PC-9 (cell line): ENCODE results near the gene TMEM88. TPM values are rescaled to one million over a fixed set of nuclear protein-coding genes. Genes with fewer than 3 reads are reported as not detected.

Experiments
- BruUV-seq: library from RNA; stranded (reverse); fragments of 400-500 nt; replicated peaks from 2 replicates; lab custom pipeline; 2021; lab: Mats Ljungman, UMichigan
- CTCF ChIA-PET: fragments of 300-600 bp; sonication (Branson Sonifier 250); formaldehyde crosslinking; loops from one replicate; lab custom pipeline; 2022; ENCODE audit warnings: antibody characterized with exemption; lab: Charles Lee
- POLR2A ChIA-PET: fragments of 300-600 bp; sonication (Branson Sonifier 250); formaldehyde crosslinking; loops from one replicate; lab custom pipeline; 2022; ENCODE audit warnings: antibody characterized with exemption; ENCODE audit not compliant: unreplicated experiment; lab: Charles Lee
- DNase-seq, 2 experiments: peaks; one replicate each; pipeline versions ENCODE4 v3.0.0 to v3.0.0-alpha.2; 2015 to 2022; ENCODE audit warnings: mixed read lengths in 1 of 2
- H2AFZ ChIP-seq: fragments of 200-600 bp; sonication (generic); 2 replicates; pipeline ENCODE4 v1.8.1; 2017; ENCODE audit warnings: antibody characterized with exemption
- H3F3A ChIP-seq: fragments of 200-600 bp; sonication (generic); 2 replicates; pipeline ENCODE4 v1.8.1; 2017; ENCODE audit warnings: antibody characterized with exemption, mild to moderate bottlenecking, low read depth; ENCODE audit not compliant: insufficient read depth
- H3K27ac ChIP-seq: fragments of 200-600 bp; sonication (generic); 2 replicates; pipeline ENCODE4 v1.6.1; 2016; ENCODE audit warnings: mixed run types
- H3K27me3 ChIP-seq: fragments of 200-600 bp; sonication (generic); 2 replicates; pipeline ENCODE4 v1.6.1; 2016; ENCODE audit warnings: low read depth, mixed run types; ENCODE audit not compliant: insufficient read depth
- H3K36me3 ChIP-seq: fragments of 200-600 bp; sonication (generic); 2 replicates; pipeline ENCODE4 v1.6.1; 2016; ENCODE audit warnings: low read depth, mixed run types
- H3K4me1 ChIP-seq: fragments of 200-600 bp; sonication (generic); replicated peaks from 2 replicates; pipeline ENCODE4 v1.6.1; 2016; ENCODE audit warnings: mixed run types; ENCODE audit not compliant: insufficient read depth
- H3K4me2 ChIP-seq: fragments of 200-600 bp; sonication (generic); 2 replicates; pipeline ENCODE4 v1.6.1; 2017; ENCODE audit warnings: mixed run types
- H3K4me3 ChIP-seq: fragments of 200-600 bp; sonication (generic); 2 replicates; pipeline ENCODE4 v1.6.1; 2016; ENCODE audit warnings: mixed run types
- H3K79me2 ChIP-seq: fragments of 200-600 bp; sonication (generic); 2 replicates; pipeline ENCODE4 v1.6.1; 2017; ENCODE audit warnings: low read depth, mixed run types
- H3K9me2 ChIP-seq: fragments of 200-600 bp; sonication (generic); 2 replicates; pipeline ENCODE4 v1.8.1; 2017; ENCODE audit warnings: mild to moderate bottlenecking; ENCODE audit not compliant: insufficient read depth
- H3K9me3 ChIP-seq: fragments of 200-600 bp; sonication (generic); 2 replicates; pipeline ENCODE4 v1.8.1; 2016; ENCODE audit warnings: low read depth; ENCODE audit not compliant: insufficient read depth
- H4K20me1 ChIP-seq: fragments of 200-600 bp; sonication (generic); 2 replicates; pipeline ENCODE4 v1.8.1; 2017; ENCODE audit not compliant: insufficient read depth
- CTCF ChIP-seq: fragments of 200-600 bp; sonication (generic); conservative IDR thresholded peaks from 2 replicates; pipeline ENCODE4 v1.6.1; 2017; ENCODE audit warnings: mixed run types, antibody characterized with exemption, mild to moderate bottlenecking, moderate library complexity
- EZH2 ChIP-seq: fragments of 200-600 bp; sonication (generic); IDR thresholded peaks from 2 replicates; pipeline ENCODE4 v1.8.0; 2017; ENCODE audit warnings: antibody characterized with exemption, low read depth
- intact Hi-C: fragments of 100-400 bp; cut with micrococcal nuclease; formaldehyde crosslinking; loops from one replicate; pipeline ENCODE4 v1.10.0; 2022; ENCODE audit not compliant: unreplicated experiment
- total RNA-seq: library from RNA; stranded (reverse); gene quantifications from 2 replicates; pipeline ENCODE4 v1.2.3, GENCODE V29; 2021

TMEM88 gene
- total RNA-seq, 1 experiment from 2014 or later = 3.1 TPM

- no peaks in the 10 kb centered on the region for H3K9me3 ChIP-seq
- H3K4me3 ChIP-seq = no peak overlapping the region
- intact Hi-C loops = no loop called here
- H2AFZ ChIP-seq = no peak overlapping the region
- H3K27me3 ChIP-seq = no peaks in the 10 kb centered on the region
- no peaks in the 10 kb centered on the region for H3K9me2 ChIP-seq
- no peaks in the 10 kb centered on the region for H3K36me3 ChIP-seq
- ChIA-PET CTCF (no interaction called here), POLR2A (interaction anchor here (0.6 kb wide), 1 partner anchor 251 kb away, joined by 5 read pairs; the partner anchor contains the start of gene SAT2)
- H3K4me2 ChIP-seq = no peak overlapping the region
- H3K27ac ChIP-seq = no peak overlapping the region
- H4K20me1 ChIP-seq = no peaks in the 10 kb centered on the region
- no peak for DNase-seq
- peaks cover 3% of the 10 kb centered on the region; the same call in 1 of the 2 replicates for H3K4me1 ChIP-seq
- H3K79me2 ChIP-seq = no peaks in the 10 kb centered on the region
- no TSS peak for BruUV-seq
- no peaks in the 10 kb centered on the region for H3F3A ChIP-seq
- TF ChIP-seq CTCF = no peak
- no peak for TF ChIP-seq EZH2
Observed at GRCh38 chr17:7878234-7878633, 23.4 kb downstream of the TMEM88 start.

DNA sequence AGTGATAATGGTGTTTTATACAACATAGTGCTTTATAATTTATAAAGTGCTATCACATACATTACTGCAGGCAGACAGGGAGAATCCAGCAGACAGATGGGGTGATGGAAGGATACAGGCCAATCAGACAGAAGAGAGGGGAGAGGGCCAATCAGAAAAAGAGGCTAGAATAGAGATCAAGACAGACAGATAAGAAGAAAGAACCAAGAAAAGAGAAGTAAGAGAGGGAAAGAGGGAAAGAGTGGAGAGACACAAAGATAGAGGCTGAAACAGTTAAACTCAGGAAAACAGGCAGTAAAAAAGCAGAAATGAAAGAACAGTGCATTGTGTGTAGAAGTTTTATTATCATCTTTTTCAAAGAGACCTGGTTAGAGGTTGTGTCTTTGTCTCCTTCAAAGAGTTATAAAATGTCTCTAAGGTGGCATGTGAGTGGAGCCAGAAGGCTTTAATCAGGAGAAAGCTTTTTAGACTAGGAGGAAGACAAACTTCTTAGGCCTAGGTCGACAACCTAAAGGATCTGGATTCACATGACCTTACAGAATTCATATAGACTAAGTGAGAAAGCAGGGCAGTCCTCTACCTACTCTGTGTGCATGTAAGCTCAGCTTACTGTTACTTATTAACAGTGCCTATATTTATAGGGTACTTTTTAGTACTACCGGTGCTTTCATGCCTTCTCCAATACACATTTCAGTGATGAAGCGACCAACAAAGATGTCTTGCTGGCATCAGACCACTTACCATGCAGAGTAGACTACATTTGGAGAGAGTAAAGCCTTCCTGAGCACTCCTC is 25.4 kb downstream of the TMEM88 start:
- H3K4me3 ChIP-seq = no peak overlapping the region
- no peaks in the 10 kb centered on the region for H3K9me3 ChIP-seq
- no peaks in the 10 kb centered on the region for H3K36me3 ChIP-seq
- TF ChIP-seq EZH2 (no peak), CTCF (no peak)
- no peak overlapping the region for H2AFZ ChIP-seq
- H3K9me2 ChIP-seq = no peaks in the 10 kb centered on the region
- H3K4me2 ChIP-seq = no peak overlapping the region
- no peaks in the 10 kb centered on the region for H3K27me3 ChIP-seq
- H3F3A ChIP-seq = no peaks in the 10 kb centered on the region
- CTCF ChIA-PET = no interaction called here
- BruUV-seq = no TSS peak
- H3K27ac ChIP-seq = no peak overlapping the region
- H3K4me1 ChIP-seq = peaks cover 10% of the 10 kb centered on the region; the same call in 1 of the 2 replicates
- POLR2A ChIA-PET = no interaction called here
- no peak for DNase-seq
- H4K20me1 ChIP-seq = no peaks in the 10 kb centered on the region
- intact Hi-C loops = loop anchor here (10.0 kb wide), 1 partner anchor 295 kb away; the partner anchor contains the start of gene MPDU1
- H3K79me2 ChIP-seq = no peaks in the 10 kb centered on the region

DNA sequence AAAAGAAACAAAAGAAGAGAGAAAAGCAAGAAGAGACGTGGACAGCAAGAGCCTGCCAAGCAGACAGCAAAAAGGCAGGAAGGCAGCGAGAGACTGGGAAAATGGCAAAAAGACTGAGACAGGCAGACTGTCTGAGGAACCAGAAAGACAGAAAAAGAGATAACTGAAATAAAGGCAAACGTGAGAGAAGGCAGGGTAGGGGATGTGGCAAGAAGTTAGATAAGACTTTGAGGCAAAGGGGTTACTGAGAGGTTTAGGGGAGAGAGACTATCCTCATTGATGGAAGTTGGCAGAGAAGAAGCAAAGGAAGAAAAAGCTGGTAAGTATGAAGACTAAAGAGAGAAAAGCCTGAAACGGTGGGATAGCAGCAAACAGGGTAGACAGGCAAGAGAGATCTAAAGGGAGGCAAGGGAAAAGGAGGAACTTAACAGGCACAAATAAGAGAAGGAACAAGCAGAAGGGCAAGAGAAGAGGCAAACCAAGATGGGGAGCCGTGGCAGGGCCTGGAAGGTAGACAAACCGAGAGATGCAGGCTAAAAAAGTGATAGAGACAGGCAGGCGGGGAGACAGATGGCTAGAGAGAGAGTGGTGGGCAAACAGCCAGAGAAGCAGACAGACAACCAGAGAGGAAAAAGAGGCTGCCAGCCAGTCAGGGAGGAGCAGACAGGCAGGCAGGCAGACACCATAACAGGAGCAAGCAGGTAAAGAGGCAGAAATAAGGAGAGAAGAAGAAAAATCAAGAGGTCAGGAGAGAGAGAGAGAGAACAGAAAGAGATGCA is 26.6 kb downstream of the TMEM88 start:
- intact Hi-C loops = loop anchor here (10.0 kb wide), 1 partner anchor 297 kb away; the partner anchor contains the start of gene MPDU1
- H3K4me3 ChIP-seq = no peak overlapping the region
- DNase-seq = no peak
- peaks cover 10% of the 10 kb centered on the region for H3K79me2 ChIP-seq
- H3K4me2 ChIP-seq = no peak overlapping the region
- BruUV-seq = no TSS peak
- peaks cover 5% of the 10 kb centered on the region; the same call in 1 of the 2 replicates for H3F3A ChIP-seq
- TF ChIP-seq CTCF = no peak
- TF ChIP-seq EZH2 = no peak
- H3K36me3 ChIP-seq = no peaks in the 10 kb centered on the region
- ChIA-PET POLR2A (no interaction called here), CTCF (no interaction called here)
- no peaks in the 10 kb centered on the region for H3K9me3 ChIP-seq
- H3K27ac ChIP-seq = no peak overlapping the region
- peaks cover 10% of the 10 kb centered on the region; the same call in 1 of the 2 replicates for H3K4me1 ChIP-seq
- no peaks in the 10 kb centered on the region for H3K27me3 ChIP-seq
- H3K9me2 ChIP-seq = no peaks in the 10 kb centered on the region
- H4K20me1 ChIP-seq = no peaks in the 10 kb centered on the region
- no peak overlapping the region for H2AFZ ChIP-seq
